SK-N-SH (cell line): ENCODE results near the gene ITGB6. TPM values are rescaled to one million over a fixed set of nuclear protein-coding genes. Genes with fewer than 3 reads are reported as not detected.

Source experiments
- CTCF ChIA-PET: fragments of 300-600, 350-600 bp; formaldehyde crosslinking; extraction: SDS; loops from one replicate; lab custom pipeline; 2021; lab: Yijun Ruan, JAX
- POLR2A ChIA-PET: fragments of 350-600 bp; sonication (Branson Sonifier 250); formaldehyde crosslinking; extraction: SDS; loops from one replicate; lab custom pipeline; 2020; ENCODE audit warnings: antibody characterized with exemption, inconsistent platforms; lab: Yijun Ruan, JAX
- DNase-seq: peaks from one replicate; pipeline ENCODE4 v3.0.0; 2012
- H2AFZ ChIP-seq: fragments of 200-600 bp; sonication (generic); 2 replicates; pipeline ENCODE4 v1.8.1; 2016; ENCODE audit warnings: antibody characterized with exemption, mild to moderate bottlenecking, low read depth
- H3F3A ChIP-seq: fragments of 200-600 bp; sonication (generic); replicated peaks from 2 replicates; pipeline ENCODE3; 2016; ENCODE audit warnings: antibody characterized with exemption, mild to moderate bottlenecking; ENCODE audit not compliant: insufficient read depth
- H3K27ac ChIP-seq, 2 experiments: fragments of 200-500 bp in 1 of 2; fragments of 200-600 bp in 1 of 2; sonication (Bioruptor generic) in 1 of 2; sonication (generic), shearing (Covaris generic) in 1 of 2; 2 replicates each; pipeline versions ENCODE4 v1.5.1 to v1.6.1; 2014 to 2016; ENCODE audit warnings: low read depth in 2 of 2, inconsistent platforms in 1 of 2, low read length in 1 of 2, mild to moderate bottlenecking in 1 of 2, mixed read lengths in 1 of 2
- H3K27me3 ChIP-seq: fragments of 200-600 bp; sonication (generic), shearing (Covaris generic); 2 replicates; pipeline ENCODE4 v1.6.1; 2016; ENCODE audit warnings: mixed run types; ENCODE audit not compliant: insufficient read depth
- H3K36me3 ChIP-seq, 2 experiments: fragments of 200-500 bp in 1 of 2; fragments of 200-600 bp in 1 of 2; sonication (Bioruptor generic) in 1 of 2; sonication (generic) in 1 of 2; replicated peaks in 1 of 2; 2 replicates each; pipeline versions ENCODE3 to v1.5.1; 2014 to 2016; ENCODE audit warnings: low read length in 1 of 2, mild to moderate bottlenecking in 1 of 2; ENCODE audit not compliant: insufficient read depth in 2 of 2, control insufficient read depth in 1 of 2
- H3K4me1 ChIP-seq, 2 experiments: fragments of 200-500 bp in 1 of 2; fragments of 200-600 bp in 1 of 2; sonication (Bioruptor generic) in 1 of 2; sonication (generic), shearing (Covaris generic) in 1 of 2; 2 replicates each; pipeline versions ENCODE4 v1.5.1 to v1.6.1; 2014 to 2016; ENCODE audit warnings: low read depth in 1 of 2, low read length in 1 of 2, mixed run types in 1 of 2; ENCODE audit not compliant: insufficient read depth in 2 of 2, control insufficient read depth in 1 of 2
- H3K4me2 ChIP-seq: fragments of 200-600 bp; sonication (generic), shearing (Covaris generic); 2 replicates; pipeline ENCODE4 v1.6.1; 2017; ENCODE audit warnings: mixed run types
- H3K4me3 ChIP-seq, 2 experiments: fragments of 200-500 bp in 1 of 2; fragments of 200-600 bp in 1 of 2; sonication (Bioruptor generic) in 1 of 2; sonication (generic), shearing (Covaris generic) in 1 of 2; 2 replicates each; pipeline versions ENCODE4 v1.5.1 to v1.8.1; 2014 to 2016; ENCODE audit warnings: low read depth in 2 of 2, inconsistent platforms in 1 of 2, low read length in 1 of 2, mild to moderate bottlenecking in 1 of 2, mixed read lengths in 1 of 2, moderate library complexity in 1 of 2
- H3K79me2 ChIP-seq: fragments of 200-600 bp; sonication (generic); 2 replicates; pipeline ENCODE4 v1.8.1; 2017; ENCODE audit warnings: mild to moderate bottlenecking; ENCODE audit not compliant: insufficient read depth
- H3K9ac ChIP-seq: fragments of 200-600 bp; sonication (generic); 2 replicates; pipeline ENCODE4 v1.6.1; 2017; ENCODE audit warnings: mixed run types
- H3K9me2 ChIP-seq: fragments of 200-600 bp; sonication (generic); 2 replicates; pipeline ENCODE4 v1.6.1; 2017; ENCODE audit warnings: mixed run types
- H3K9me3 ChIP-seq: fragments of 200-600 bp; sonication (generic); 2 replicates; pipeline ENCODE4 v1.6.1; 2017; ENCODE audit warnings: mixed run types, mild to moderate bottlenecking, moderate library complexity
- H4K20me1 ChIP-seq: fragments of 200-600 bp; sonication (generic); 2 replicates; pipeline ENCODE4 v1.6.1; 2017; ENCODE audit warnings: mild to moderate bottlenecking, mixed run types; ENCODE audit not compliant: insufficient read depth
- CHD2 ChIP-seq: fragments of 150-350 bp; IDR thresholded peaks from 2 replicates; pipeline ENCODE4 v1.6.1; 2018; ENCODE audit warnings: low read length; ENCODE audit not compliant: partially characterized antibody
- CTCF ChIP-seq: fragments of 200-600 bp; sonication (generic); IDR thresholded peaks from 2 replicates; pipeline ENCODE4 v1.6.1; 2017; ENCODE audit warnings: antibody characterized with exemption, mild to moderate bottlenecking, moderate library complexity
- ELF1 ChIP-seq: IDR thresholded peaks from 2 replicates; pipeline ENCODE4 v1.4.0; 2012
- EP300 ChIP-seq, 2 experiments: IDR thresholded peaks; 2 replicates each; pipeline versions ENCODE4 v1.4.0 to v1.6.1; 2012; ENCODE audit warnings: borderline replicate concordance in 1 of 2, low read depth in 1 of 2, low read length in 1 of 2
- FOXJ3 ChIP-seq: sonication (generic); formaldehyde crosslinking; IDR thresholded peaks from 2 replicates; pipeline ENCODE4 v1.5.1; 2020; ENCODE audit warnings: mild to moderate bottlenecking, missing genetic modification reagents
- FOXM1 ChIP-seq: IDR thresholded peaks from 2 replicates; pipeline ENCODE4 v1.4.0; 2012; ENCODE audit warnings: low read depth, mild to moderate bottlenecking
- GABPA ChIP-seq: IDR thresholded peaks from 2 replicates; pipeline ENCODE4 v1.4.0; 2012; ENCODE audit warnings: low read depth, mild to moderate bottlenecking
- GATA2 ChIP-seq: sonication (generic); formaldehyde crosslinking; IDR thresholded peaks from 2 replicates; pipeline ENCODE4 v1.5.0; 2020; ENCODE audit warnings: mild to moderate bottlenecking, missing genetic modification reagents
- IRF3 ChIP-seq: fragments of 150-350 bp; IDR thresholded peaks from 2 replicates; pipeline ENCODE4 v1.6.1; 2016; ENCODE audit warnings: mild to moderate bottlenecking, low read depth, low read length
- MAX ChIP-seq: IDR thresholded peaks from 2 replicates; pipeline ENCODE4 v1.4.0; 2012; ENCODE audit warnings: low read depth
- MEF2A ChIP-seq: IDR thresholded peaks from 2 replicates; pipeline ENCODE4 v1.4.0; 2012; ENCODE audit warnings: low read depth, borderline replicate concordance
- NRF1 ChIP-seq: IDR thresholded peaks from 2 replicates; pipeline ENCODE4 v1.6.1; 2012; ENCODE audit warnings: low read depth, mild to moderate bottlenecking, low read length
- PBX3 ChIP-seq: IDR thresholded peaks from 2 replicates; pipeline ENCODE4; 2012
- POLR2AphosphoS5 ChIP-seq: IDR thresholded peaks from 2 replicates; pipeline ENCODE4 v1.6.1; 2012; ENCODE audit warnings: low read depth, low read length
- RAD21 ChIP-seq: IDR thresholded peaks from 2 replicates; pipeline ENCODE4 v1.6.1; 2012; ENCODE audit warnings: mild to moderate bottlenecking, low read length
- REST ChIP-seq: IDR thresholded peaks from 2 replicates; pipeline ENCODE4 v1.6.1; 2012; ENCODE audit warnings: mild to moderate bottlenecking, low read depth, low read length, moderate library complexity
- RFX5 ChIP-seq: IDR thresholded peaks from 2 replicates; pipeline ENCODE4 v1.6.1; 2012; ENCODE audit warnings: mild to moderate bottlenecking, improper control_type of control experiment, low read length
- RXRA ChIP-seq: IDR thresholded peaks from 2 replicates; pipeline ENCODE4 v1.4.0; 2012; ENCODE audit warnings: low read depth, mild to moderate bottlenecking, borderline replicate concordance
- SMC3 ChIP-seq: IDR thresholded peaks from 2 replicates; pipeline ENCODE4 v1.6.1; 2012; ENCODE audit warnings: low read depth, low read length, improper control_type of control experiment
- TCF12 ChIP-seq: IDR thresholded peaks from 2 replicates; pipeline ENCODE4 v1.4.0; 2012
- TEAD4 ChIP-seq: IDR thresholded peaks from 2 replicates; pipeline ENCODE4 v1.4.0; 2012; ENCODE audit warnings: mild to moderate bottlenecking, borderline replicate concordance; ENCODE audit not compliant: insufficient read depth
- USF1 ChIP-seq: IDR thresholded peaks from 2 replicates; pipeline ENCODE4 v1.4.0; 2012; ENCODE audit warnings: low read depth, borderline replicate concordance
- YY1 ChIP-seq: IDR thresholded peaks from 2 replicates; pipeline ENCODE4 v1.4.0; 2012; ENCODE audit warnings: low read depth, mild to moderate bottlenecking
- WGBS: methylation state at CpG from one replicate; pipeline ENCODE4 v1.1.6; 2017; ENCODE audit warnings: low lambda C conversion rate; 5-methylcytosine and 5-hydroxymethylcytosine counted together
- polyA plus RNA-seq, 3 experiments: library from polyadenylated mRNA; depleted of rRNA; stranded (reverse); fragments of >200 nt; gene quantifications; 2 replicates each; pipeline ENCODE4 v1.2.3, GENCODE V29; 2012

The ITGB6 gene
- polyA plus RNA-seq, 1 of the 3 experiments (the other 2 are of a cell fraction): 0.10 TPM

- Histone ChIP-seq H3K36me3 (no peaks in the 10 kb centered on the region), H3K9ac (no peak overlapping the region), H3K4me3 (no peak overlapping the region), H3K9me2 (no peaks in the 10 kb centered on the region), H3K27ac (peak overlapping the region in 1 of 2 experiments; percentile 53; a peak in 1 of 4 replicates), H3K27me3 (no peaks in the 10 kb centered on the region), H3K9me3 (no peaks in the 10 kb centered on the region), H2AFZ (peak overlapping the region; percentile 74), H3K4me1 (peaks cover 7 to 17% of the 10 kb centered on the region in 2 experiments), H3F3A (no peaks in the 10 kb centered on the region), H3K79me2 (no peaks in the 10 kb centered on the region), H3K4me2 (0 out of 2 replicates have a peak overlapping the region, but pooled peaks have one; percentile 23), H4K20me1 (no peaks in the 10 kb centered on the region)
- WGBS: 55% methylated on average over 12 of the region's 12 CpGs
- peak; percentile 27 for DNase-seq
- CTCF ChIA-PET: interaction anchor here (1.1 kb wide), 1 partner anchor 9 kb away, joined by 3 read pairs; no protein-coding TSS in a partner anchor
- POLR2A ChIA-PET: no interaction called here
- TF ChIP-seq REST (no peak), MEF2A (no peak), POLR2AphosphoS5 (no peak), TCF12 (peak; percentile 24; the same call in 1 of the 2 replicates), EP300 (IDR thresholded peaks at IDR 0.05; ENCODE audit: borderline replicate concordance in 1 of 2, low read depth in 1 of 2, low read length in 1 of 2) (peak in 1 of 2 experiments; percentile 47; a peak in 1 of 4 replicates), RXRA (no peak), CTCF (no peak), SMC3 (no peak), IRF3 (no peak), USF1 (no peak), TEAD4 (no peak), RAD21 (no peak), MAX (no peak), RFX5 (no peak), FOXJ3 (no peak), GATA2 (CRISPR knock-in tag) (0 out of 2 replicates have a peak, but pooled peaks have one; percentile 10), GABPA (no peak), ELF1 (no peak), CHD2 (no peak), FOXM1 (no peak), PBX3 (no peak; the same call in 1 of the 2 replicates), YY1 (no peak), NRF1 (no peak)
Measured at GRCh38 chr2:160167089-160167740, 32.9 kb downstream of the ITGB6 start.
